ENCODE data around the gene ACP1. TPM values are rescaled to one million over a fixed set of nuclear protein-coding genes. Genes with fewer than 3 reads are reported as not detected.
A peak's percentile ranks its signal among the peaks of the same experiment; 100 is the strongest.

The ACP1 gene
- polyA plus RNA-seq (ENCODE audit: insufficient read length), result 90.7 TPM

- DNase-seq (ENCODE audit: low read depth), result peak; percentile 90
These were observed at the start of gene ACP1 for GRCh38 chr2:264493-265468. ACP1 (plus strand) TSS chr2:264947; CDS start chr2:264965, 18 bp downstream.

GRCh38 chr2:216068-216467, 48.7 kb upstream of the ACP1 start:
- DNase-seq (ENCODE audit: low read depth), result no peak

- no peak for DNase-seq (ENCODE audit: low read depth)
These were observed 41.3 kb upstream of the ACP1 start for GRCh38 chr2:223451-223850.

GRCh38 chr2:223971-224760, 40.6 kb upstream of the ACP1 start:
- DNase-seq (ENCODE audit: low read depth), result no peak

- no peak for DNase-seq (ENCODE audit: low read depth)
These were observed 36.6 kb upstream of the ACP1 start for GRCh38 chr2:228115-228514.

GRCh38 chr2:228518-229278, 36.0 kb upstream of the ACP1 start:
- DNase-seq (ENCODE audit: low read depth), result no peak

GRCh38 chr2:231521-232185, 33.1 kb upstream of the ACP1 start:
- no peak for DNase-seq (ENCODE audit: low read depth)

GRCh38 chr2:233030-233429, 31.7 kb upstream of the ACP1 start:
- no peak for DNase-seq (ENCODE audit: low read depth)

GRCh38 chr2:234421-234820, 30.3 kb upstream of the ACP1 start:
- DNase-seq (ENCODE audit: low read depth), result no peak

- no peak for DNase-seq (ENCODE audit: low read depth)
These were observed 27.7 kb upstream of the ACP1 start for GRCh38 chr2:236993-237539.

GRCh38 chr2:237878-238277, 26.9 kb upstream of the ACP1 start:
- DNase-seq (ENCODE audit: low read depth), result no peak

- peak; percentile 54 for DNase-seq (ENCODE audit: low read depth)
These were observed 26.3 kb upstream of the ACP1 start for GRCh38 chr2:238431-238830.

GRCh38 chr2:238869-239268, 25.9 kb upstream of the ACP1 start:
- no peak for DNase-seq (ENCODE audit: low read depth)

GRCh38 chr2:244547-244946, 20.2 kb upstream of the ACP1 start:
- no peak for DNase-seq (ENCODE audit: low read depth)

GRCh38 chr2:246489-247144, 18.1 kb upstream of the ACP1 start:
- no peak for DNase-seq (ENCODE audit: low read depth)

GRCh38 chr2:248724-249123, 16.0 kb upstream of the ACP1 start:
- DNase-seq (ENCODE audit: low read depth), result no peak

GRCh38 chr2:249538-250042, 15.2 kb upstream of the ACP1 start:
- no peak for DNase-seq (ENCODE audit: low read depth)

GRCh38 chr2:252001-252602, 12.6 kb upstream of the ACP1 start:
- DNase-seq (ENCODE audit: low read depth), result no peak

GRCh38 chr2:253202-253638, 11.5 kb upstream of the ACP1 start:
- no peak for DNase-seq (ENCODE audit: low read depth)

GRCh38 chr2:254241-254640, 10.5 kb upstream of the ACP1 start:
- no peak for DNase-seq (ENCODE audit: low read depth)

All from forelimb muscle (tissue), 1 donor.